ENCODE results near the gene TNFRSF12A.

The TNFRSF12A gene

DNA sequence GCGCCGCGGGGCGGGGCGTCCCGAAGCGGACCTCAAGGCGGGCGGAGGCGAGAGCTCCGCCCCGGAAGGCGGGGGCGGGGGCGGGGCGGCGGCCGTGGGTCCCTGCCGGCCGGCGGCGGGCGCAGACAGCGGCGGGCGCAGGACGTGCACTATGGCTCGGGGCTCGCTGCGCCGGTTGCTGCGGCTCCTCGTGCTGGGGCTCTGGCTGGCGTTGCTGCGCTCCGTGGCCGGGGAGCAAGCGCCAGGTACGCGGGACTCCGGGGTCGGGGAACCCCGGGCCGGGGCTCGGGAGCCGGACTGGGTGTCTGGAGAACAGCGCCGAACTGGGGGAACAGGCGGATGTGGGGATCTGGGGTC, at the start of gene TNFRSF12A (continued):
- TF ChIP-seq, protein P1, sequence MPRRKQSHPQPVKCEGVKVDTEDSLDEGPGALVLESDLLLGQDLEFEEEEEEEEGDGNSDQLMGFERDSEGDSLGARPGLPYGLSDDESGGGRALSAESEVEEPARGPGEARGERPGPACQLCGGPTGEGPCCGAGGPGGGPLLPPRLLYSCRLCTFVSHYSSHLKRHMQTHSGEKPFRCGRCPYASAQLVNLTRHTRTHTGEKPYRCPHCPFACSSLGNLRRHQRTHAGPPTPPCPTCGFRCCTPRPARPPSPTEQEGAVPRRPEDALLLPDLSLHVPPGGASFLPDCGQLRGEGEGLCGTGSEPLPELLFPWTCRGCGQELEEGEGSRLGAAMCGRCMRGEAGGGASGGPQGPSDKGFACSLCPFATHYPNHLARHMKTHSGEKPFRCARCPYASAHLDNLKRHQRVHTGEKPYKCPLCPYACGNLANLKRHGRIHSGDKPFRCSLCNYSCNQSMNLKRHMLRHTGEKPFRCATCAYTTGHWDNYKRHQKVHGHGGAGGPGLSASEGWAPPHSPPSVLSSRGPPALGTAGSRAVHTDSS (tag by site-specific recombination; IDR thresholded peaks at IDR 0.05), result no peak
- TF ChIP-seq ZNF112 (tag by site-specific recombination; IDR thresholded peaks at IDR 0.05), result no peak
- no peak for TF ChIP-seq ZNF548 (tag by site-specific recombination; IDR thresholded peaks at IDR 0.05)
- TF ChIP-seq ZNF341 (tag by site-specific recombination; IDR thresholded peaks at IDR 0.05; ENCODE audit: low read depth), result no peak
- TF ChIP-seq, protein P2, sequence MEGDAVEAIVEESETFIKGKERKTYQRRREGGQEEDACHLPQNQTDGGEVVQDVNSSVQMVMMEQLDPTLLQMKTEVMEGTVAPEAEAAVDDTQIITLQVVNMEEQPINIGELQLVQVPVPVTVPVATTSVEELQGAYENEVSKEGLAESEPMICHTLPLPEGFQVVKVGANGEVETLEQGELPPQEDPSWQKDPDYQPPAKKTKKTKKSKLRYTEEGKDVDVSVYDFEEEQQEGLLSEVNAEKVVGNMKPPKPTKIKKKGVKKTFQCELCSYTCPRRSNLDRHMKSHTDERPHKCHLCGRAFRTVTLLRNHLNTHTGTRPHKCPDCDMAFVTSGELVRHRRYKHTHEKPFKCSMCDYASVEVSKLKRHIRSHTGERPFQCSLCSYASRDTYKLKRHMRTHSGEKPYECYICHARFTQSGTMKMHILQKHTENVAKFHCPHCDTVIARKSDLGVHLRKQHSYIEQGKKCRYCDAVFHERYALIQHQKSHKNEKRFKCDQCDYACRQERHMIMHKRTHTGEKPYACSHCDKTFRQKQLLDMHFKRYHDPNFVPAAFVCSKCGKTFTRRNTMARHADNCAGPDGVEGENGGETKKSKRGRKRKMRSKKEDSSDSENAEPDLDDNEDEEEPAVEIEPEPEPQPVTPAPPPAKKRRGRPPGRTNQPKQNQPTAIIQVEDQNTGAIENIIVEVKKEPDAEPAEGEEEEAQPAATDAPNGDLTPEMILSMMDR (tag by site-specific recombination; IDR thresholded peaks at IDR 0.05), result 0 out of 2 replicates have a peak, but pooled peaks have one; percentile 28
- TF ChIP-seq SP3 (tag by site-specific recombination; IDR thresholded peaks at IDR 0.05), result no peak
- TF ChIP-seq ZFP41 (tag by site-specific recombination; IDR thresholded peaks at IDR 0.05; ENCODE audit: borderline replicate concordance), result no peak
- TF ChIP-seq ZNF138 (tag by site-specific recombination; IDR thresholded peaks at IDR 0.05; ENCODE audit: borderline replicate concordance), result no peak
- no peak for TF ChIP-seq SCRT2 (tag by site-specific recombination; IDR thresholded peaks at IDR 0.05)
- TF ChIP-seq, protein P3, sequence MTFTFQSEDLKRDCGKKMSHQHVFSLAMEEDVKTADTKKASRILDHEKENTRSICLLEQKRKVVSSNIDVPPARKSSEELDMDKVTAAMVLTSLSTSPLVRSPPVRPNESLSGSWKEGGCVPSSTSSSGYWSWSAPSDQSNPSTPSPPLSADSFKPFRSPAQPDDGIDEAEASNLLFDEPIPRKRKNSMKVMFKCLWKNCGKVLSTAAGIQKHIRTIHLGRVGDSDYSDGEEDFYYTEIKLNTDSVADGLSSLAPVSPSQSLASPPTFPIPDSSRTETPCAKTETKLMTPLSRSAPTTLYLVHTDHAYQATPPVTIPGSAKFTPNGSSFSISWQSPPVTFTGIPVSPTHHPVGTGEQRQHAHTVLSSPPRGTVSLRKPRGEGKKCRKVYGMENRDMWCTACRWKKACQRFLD (tag by site-specific recombination; IDR thresholded peaks at IDR 0.05), result no peak
- TF ChIP-seq, protein P4, sequence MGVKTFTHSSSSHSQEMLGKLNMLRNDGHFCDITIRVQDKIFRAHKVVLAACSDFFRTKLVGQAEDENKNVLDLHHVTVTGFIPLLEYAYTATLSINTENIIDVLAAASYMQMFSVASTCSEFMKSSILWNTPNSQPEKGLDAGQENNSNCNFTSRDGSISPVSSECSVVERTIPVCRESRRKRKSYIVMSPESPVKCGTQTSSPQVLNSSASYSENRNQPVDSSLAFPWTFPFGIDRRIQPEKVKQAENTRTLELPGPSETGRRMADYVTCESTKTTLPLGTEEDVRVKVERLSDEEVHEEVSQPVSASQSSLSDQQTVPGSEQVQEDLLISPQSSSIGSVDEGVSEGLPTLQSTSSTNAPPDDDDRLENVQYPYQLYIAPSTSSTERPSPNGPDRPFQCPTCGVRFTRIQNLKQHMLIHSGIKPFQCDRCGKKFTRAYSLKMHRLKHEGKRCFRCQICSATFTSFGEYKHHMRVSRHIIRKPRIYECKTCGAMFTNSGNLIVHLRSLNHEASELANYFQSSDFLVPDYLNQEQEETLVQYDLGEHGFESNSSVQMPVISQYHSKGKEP (tag by site-specific recombination; IDR thresholded peaks at IDR 0.05), result no peak
- TF ChIP-seq ZNF350 (tag by site-specific recombination; IDR thresholded peaks at IDR 0.05), result no peak
- TF ChIP-seq, protein P5, sequence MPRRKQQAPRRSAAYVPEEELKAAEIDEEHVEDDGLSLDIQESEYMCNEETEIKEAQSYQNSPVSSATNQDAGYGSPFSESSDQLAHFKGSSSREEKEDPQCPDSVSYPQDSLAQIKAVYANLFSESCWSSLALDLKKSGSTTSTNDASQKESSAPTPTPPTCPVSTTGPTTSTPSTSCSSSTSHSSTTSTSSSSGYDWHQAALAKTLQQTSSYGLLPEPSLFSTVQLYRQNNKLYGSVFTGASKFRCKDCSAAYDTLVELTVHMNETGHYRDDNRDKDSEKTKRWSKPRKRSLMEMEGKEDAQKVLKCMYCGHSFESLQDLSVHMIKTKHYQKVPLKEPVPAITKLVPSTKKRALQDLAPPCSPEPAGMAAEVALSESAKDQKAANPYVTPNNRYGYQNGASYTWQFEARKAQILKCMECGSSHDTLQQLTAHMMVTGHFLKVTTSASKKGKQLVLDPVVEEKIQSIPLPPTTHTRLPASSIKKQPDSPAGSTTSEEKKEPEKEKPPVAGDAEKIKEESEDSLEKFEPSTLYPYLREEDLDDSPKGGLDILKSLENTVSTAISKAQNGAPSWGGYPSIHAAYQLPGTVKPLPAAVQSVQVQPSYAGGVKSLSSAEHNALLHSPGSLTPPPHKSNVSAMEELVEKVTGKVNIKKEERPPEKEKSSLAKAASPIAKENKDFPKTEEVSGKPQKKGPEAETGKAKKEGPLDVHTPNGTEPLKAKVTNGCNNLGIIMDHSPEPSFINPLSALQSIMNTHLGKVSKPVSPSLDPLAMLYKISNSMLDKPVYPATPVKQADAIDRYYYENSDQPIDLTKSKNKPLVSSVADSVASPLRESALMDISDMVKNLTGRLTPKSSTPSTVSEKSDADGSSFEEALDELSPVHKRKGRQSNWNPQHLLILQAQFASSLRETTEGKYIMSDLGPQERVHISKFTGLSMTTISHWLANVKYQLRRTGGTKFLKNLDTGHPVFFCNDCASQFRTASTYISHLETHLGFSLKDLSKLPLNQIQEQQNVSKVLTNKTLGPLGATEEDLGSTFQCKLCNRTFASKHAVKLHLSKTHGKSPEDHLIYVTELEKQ (tag by site-specific recombination; IDR thresholded peaks at IDR 0.05; ENCODE audit: borderline replicate concordance), result no peak
- TF ChIP-seq ZNF677 (tag by site-specific recombination; IDR thresholded peaks at IDR 0.05), result 0 out of 2 replicates have a peak, but pooled peaks have one; percentile 8
- TF ChIP-seq, protein P6, sequence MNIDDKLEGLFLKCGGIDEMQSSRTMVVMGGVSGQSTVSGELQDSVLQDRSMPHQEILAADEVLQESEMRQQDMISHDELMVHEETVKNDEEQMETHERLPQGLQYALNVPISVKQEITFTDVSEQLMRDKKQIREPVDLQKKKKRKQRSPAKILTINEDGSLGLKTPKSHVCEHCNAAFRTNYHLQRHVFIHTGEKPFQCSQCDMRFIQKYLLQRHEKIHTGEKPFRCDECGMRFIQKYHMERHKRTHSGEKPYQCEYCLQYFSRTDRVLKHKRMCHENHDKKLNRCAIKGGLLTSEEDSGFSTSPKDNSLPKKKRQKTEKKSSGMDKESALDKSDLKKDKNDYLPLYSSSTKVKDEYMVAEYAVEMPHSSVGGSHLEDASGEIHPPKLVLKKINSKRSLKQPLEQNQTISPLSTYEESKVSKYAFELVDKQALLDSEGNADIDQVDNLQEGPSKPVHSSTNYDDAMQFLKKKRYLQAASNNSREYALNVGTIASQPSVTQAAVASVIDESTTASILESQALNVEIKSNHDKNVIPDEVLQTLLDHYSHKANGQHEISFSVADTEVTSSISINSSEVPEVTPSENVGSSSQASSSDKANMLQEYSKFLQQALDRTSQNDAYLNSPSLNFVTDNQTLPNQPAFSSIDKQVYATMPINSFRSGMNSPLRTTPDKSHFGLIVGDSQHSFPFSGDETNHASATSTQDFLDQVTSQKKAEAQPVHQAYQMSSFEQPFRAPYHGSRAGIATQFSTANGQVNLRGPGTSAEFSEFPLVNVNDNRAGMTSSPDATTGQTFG (tag by site-specific recombination; IDR thresholded peaks at IDR 0.05; ENCODE audit: borderline replicate concordance), result no peak
- no peak for TF ChIP-seq IKZF3 (tag by site-specific recombination; IDR thresholded peaks at IDR 0.05)
- no peak for TF ChIP-seq ZNF76 (tag by site-specific recombination; IDR thresholded peaks at IDR 0.05; ENCODE audit: borderline replicate concordance, low read depth)
- TF ChIP-seq, protein P7, sequence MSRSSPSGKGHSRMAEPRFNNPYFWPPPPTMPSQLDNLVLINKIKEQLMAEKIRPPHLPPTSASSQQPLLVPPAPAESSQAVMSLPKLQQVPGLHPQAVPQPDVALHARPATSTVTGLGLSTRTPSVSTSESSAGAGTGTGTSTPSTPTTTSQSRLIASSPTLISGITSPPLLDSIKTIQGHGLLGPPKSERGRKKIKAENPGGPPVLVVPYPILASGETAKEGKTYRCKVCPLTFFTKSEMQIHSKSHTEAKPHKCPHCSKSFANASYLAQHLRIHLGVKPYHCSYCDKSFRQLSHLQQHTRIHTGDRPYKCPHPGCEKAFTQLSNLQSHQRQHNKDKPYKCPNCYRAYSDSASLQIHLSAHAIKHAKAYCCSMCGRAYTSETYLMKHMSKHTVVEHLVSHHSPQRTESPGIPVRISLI (tag by site-specific recombination; IDR thresholded peaks at IDR 0.05), result no peak
- TF ChIP-seq ZNF394 (tag by site-specific recombination; IDR thresholded peaks at IDR 0.05; ENCODE audit: borderline replicate concordance), result no peak
- TF ChIP-seq, protein P8, sequence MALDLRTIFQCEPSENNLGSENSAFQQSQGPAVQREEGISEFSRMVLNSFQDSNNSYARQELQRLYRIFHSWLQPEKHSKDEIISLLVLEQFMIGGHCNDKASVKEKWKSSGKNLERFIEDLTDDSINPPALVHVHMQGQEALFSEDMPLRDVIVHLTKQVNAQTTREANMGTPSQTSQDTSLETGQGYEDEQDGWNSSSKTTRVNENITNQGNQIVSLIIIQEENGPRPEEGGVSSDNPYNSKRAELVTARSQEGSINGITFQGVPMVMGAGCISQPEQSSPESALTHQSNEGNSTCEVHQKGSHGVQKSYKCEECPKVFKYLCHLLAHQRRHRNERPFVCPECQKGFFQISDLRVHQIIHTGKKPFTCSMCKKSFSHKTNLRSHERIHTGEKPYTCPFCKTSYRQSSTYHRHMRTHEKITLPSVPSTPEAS (tag by site-specific recombination; IDR thresholded peaks at IDR 0.05), result no peak
- no peak for TF ChIP-seq ZSCAN23 (tag by site-specific recombination; IDR thresholded peaks at IDR 0.05)
- TF ChIP-seq ZNF175 (tag by site-specific recombination; IDR thresholded peaks at IDR 0.05), result no peak
- peak; percentile 55; the same call in 1 of the 2 replicates for TF ChIP-seq ZBTB8A (tag by site-specific recombination; IDR thresholded peaks at IDR 0.05)
- no peak for TF ChIP-seq BCL11A (tag by site-specific recombination; IDR thresholded peaks at IDR 0.05; ENCODE audit: low read depth)
- TF ChIP-seq MZF1 (tag by site-specific recombination; IDR thresholded peaks at IDR 0.05; ENCODE audit: borderline replicate concordance), result peak; percentile 64; the same call in 1 of the 2 replicates
- no peak for TF ChIP-seq ZNF549 (tag by site-specific recombination; IDR thresholded peaks at IDR 0.05)
